Choroid plexus epithelial cell (primary cell): ENCODE results near the gene PLEK2.

ENCODE experiments used
- DNase-seq: peaks from one replicate; pipeline ENCODE4 v3.0.0-alpha.2; 2010; ENCODE audit warnings: low read depth
- H3K4me3 ChIP-seq: 2 replicates; pipeline ENCODE4 v1.5.1; 2011; ENCODE audit warnings: low read depth, mild to moderate bottlenecking, control low read depth, low read length, moderate library complexity
- TF ChIP-seq, protein P1 (sequence below): conservative IDR thresholded peaks from 2 replicates; pipeline ENCODE4 v1.5.1; 2011; ENCODE audit warnings: low read depth, mild to moderate bottlenecking, control low read depth, inconsistent platforms, low read length, moderate library complexity

Gene PLEK2

DNA sequence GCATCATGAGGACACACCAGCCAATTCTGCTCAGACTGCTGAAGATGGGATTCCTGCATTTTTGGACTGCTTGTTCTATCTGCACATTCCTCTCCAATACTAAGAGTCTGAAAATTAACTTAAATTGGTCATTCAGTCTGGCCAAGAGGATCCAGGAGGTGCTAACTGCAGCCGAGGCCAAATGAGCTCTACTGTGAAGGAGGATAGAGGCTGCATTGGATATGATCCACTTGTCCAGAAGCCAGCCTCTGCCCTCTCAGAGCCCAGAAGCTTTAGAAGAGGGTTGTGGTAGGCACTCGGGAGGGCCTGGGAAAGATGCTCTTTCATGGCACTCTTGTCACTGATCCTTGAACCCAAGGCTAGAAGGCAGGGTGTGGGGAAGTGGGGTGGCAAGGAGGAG is 37.1 kb upstream of the PLEK2 start:
- no peak overlapping the region for H3K4me3 ChIP-seq
- TF ChIP-seq, protein P1, sequence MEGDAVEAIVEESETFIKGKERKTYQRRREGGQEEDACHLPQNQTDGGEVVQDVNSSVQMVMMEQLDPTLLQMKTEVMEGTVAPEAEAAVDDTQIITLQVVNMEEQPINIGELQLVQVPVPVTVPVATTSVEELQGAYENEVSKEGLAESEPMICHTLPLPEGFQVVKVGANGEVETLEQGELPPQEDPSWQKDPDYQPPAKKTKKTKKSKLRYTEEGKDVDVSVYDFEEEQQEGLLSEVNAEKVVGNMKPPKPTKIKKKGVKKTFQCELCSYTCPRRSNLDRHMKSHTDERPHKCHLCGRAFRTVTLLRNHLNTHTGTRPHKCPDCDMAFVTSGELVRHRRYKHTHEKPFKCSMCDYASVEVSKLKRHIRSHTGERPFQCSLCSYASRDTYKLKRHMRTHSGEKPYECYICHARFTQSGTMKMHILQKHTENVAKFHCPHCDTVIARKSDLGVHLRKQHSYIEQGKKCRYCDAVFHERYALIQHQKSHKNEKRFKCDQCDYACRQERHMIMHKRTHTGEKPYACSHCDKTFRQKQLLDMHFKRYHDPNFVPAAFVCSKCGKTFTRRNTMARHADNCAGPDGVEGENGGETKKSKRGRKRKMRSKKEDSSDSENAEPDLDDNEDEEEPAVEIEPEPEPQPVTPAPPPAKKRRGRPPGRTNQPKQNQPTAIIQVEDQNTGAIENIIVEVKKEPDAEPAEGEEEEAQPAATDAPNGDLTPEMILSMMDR: no peak
- DNase-seq: no peak

DNA sequence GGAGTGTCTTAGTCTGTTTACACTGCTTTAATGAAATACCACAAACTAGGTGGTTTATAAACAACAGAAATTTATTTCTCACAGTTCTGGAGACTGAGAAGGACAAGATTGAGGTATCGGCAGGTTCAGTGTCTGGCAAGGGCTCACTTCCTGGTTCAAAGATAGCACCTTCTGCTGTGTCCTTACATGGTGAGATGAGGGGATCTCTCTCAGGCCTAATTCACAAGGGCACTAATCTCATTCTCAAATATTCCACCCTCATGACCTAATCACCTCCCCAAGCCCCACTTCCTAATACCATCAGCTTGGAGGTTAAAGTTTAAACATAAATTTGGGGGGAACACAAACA is 35.0 kb upstream of the PLEK2 start:
- TF ChIP-seq, protein P1: no peak
- DNase-seq: no peak
- no peak overlapping the region for H3K4me3 ChIP-seq

DNA sequence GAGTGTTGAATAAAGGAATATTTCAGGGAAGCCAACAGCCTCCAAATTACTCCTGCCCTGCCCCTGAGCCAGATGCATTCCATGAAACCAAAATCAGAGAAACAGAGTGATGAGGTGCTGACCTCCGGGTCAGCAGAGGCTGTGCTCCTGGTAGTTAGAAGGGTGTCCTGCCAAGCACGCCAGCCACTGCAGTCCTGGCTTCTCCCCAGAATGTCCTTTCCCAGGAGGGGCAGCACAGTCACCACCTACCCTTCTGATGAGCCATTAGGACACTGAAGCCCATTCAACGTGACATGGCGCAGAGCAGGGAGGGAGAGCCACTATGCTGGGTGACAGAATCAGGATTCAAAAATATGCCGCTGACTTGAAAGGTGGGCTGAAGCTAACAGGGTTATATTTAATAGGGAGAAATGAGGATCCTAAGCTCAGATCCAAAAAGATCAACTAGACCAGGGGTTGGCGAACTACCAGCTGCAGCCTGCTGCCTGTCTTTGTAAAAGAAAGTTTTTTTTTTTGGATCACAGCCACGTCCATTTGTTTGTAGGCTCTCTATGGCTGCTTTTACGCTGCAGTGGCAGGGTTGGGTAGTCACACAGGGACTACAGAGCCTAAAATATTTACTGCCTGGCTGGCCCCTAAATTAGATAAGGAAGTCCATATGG is 34.5 kb upstream of the PLEK2 start:
- DNase-seq: no peak
- H3K4me3 ChIP-seq: no peak overlapping the region
- TF ChIP-seq, protein P1: no peak

DNA sequence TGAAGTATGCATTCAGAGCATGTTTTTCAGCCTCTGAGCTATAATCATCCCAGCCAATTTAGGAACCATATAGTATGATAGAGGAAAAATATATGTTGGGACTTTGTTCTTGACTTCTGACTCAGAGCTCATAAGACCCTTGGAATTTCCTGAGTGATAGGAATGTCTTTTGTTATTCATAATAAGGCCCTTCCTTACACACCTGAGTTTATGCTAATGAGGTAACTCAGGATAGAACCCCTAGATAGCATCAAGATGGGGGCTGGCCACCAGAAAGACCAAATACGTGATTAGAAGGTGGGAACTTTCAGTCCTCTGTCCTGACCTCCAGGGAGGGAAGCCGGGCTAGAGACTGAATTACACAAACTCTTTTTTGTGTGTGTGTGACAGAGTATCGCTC is 32.4 kb upstream of the PLEK2 start:
- no peak overlapping the region for H3K4me3 ChIP-seq
- TF ChIP-seq, protein P1: no peak
- DNase-seq: no peak

DNA sequence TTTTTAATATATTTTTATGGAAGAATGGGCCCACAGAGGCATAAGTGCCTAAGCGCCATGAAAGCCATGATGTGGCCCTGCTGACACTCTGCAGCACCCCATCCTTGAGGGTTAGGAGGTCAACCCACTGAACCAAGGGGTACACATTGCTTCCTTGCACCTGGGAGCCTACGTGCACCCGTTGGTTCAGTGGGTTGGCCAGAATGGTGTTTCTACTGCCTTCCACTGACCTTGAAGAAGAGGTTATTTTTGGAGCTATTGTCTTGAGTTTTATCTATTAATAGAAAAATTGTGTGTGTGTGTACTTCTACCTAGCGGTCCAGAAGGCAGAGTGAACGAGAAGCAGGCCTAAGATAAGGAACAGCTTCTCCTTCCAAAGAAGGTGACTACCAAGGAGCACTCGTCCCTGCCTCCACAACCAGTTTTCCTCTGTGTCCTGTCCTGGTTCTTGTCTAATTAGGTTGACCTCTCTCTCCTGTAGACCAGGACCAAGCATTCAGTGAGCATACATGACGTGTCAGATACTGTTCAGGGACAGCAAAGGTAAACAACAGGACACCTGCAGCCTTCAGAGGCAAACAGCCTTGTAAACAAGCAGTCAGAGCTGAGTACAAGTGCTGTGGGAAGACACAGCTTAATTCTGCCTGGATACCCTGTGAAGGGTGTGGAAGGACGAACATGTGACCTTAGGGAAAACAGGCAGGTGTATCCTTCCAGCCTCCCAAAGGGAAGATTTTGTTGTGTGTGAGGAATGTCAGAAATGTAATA is 30.4 kb upstream of the PLEK2 start:
- no peak overlapping the region for H3K4me3 ChIP-seq
- TF ChIP-seq, protein P1: no peak
- DNase-seq: no peak

DNA sequence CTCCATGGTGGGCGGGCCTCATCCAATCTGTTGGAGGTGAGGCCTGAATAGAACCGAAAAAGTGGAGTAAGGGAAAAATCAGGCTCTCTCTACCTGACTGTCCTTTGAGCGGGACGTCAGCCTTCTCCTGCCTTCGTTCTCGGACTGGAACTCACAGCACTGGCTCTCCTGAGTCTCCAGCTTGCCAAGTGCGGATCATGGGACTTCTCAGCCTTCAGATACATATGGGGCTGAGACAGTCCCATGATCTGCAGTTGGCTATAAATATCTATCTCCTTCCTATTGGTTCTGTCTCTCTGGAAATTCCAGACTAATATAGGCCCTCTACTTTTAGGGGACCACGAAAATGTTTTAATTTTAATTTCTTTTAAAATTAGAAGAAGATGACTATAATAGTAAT is 29.7 kb upstream of the PLEK2 start:
- TF ChIP-seq, protein P1: no peak
- DNase-seq: no peak
- H3K4me3 ChIP-seq: no peak overlapping the region

DNA sequence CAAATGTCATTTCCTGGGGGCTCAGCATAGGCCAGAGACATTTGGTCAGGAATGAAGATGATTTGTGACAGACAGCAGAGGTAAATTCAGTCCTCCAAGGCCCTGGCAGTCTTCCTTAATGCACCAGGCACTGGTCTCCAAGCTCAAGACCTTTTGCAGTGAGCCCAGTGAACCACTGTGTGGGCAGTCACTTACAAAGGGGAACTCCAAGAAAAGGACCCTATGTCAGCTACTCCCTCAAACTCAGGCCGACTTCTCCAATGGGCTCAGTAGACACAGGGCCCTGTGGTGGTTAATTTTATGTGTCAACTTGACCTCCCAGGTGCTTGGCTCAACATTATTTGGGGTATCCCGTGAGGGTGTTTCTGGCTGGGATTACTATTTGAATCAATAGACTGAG is 29.3 kb upstream of the PLEK2 start:
- TF ChIP-seq, protein P1: no peak
- H3K4me3 ChIP-seq: no peak overlapping the region
- no peak for DNase-seq
